Natural killer cell (primary cell): ENCODE results near the gene GTF3C1. TPM values are rescaled to one million over a fixed set of nuclear protein-coding genes. Genes with fewer than 3 reads are reported as not detected.

ENCODE experiments used
- ATAC-seq, 3 donors: fragments of 150-1000 bp in 2 of 3; fragments of 200-7000 bp in 1 of 3; cut with Tn5 transposase; 1 replicate in 1 of 3; 2 replicates in 2 of 3; pipeline ENCODE4 v1.10.0; 2021; ENCODE audit warnings: mild to moderate bottlenecking in 2 of 3, moderate library complexity in 2 of 3
- DNase-seq, 2 donors: peaks; one replicate each; pipeline versions ENCODE4 v3.0.0 to v3.0.0-alpha.2; 2013 to 2021; ENCODE audit warnings: mixed read lengths in 1 of 2
- H3K27ac ChIP-seq: one replicate; pipeline ENCODE4 v1.5.1; 2013; ENCODE audit warnings: mild to moderate bottlenecking, low read length
- H3K27me3 ChIP-seq: one replicate; pipeline ENCODE4 v1.6.1; 2013; ENCODE audit warnings: low read length; ENCODE audit not compliant: control insufficient read depth, insufficient read depth
- H3K36me3 ChIP-seq: one replicate; pipeline ENCODE4 v1.6.1; 2013; ENCODE audit warnings: low read length; ENCODE audit not compliant: control insufficient read depth, insufficient read depth
- H3K4me1 ChIP-seq: one replicate; pipeline ENCODE4 v1.6.1; 2013; ENCODE audit warnings: low read length; ENCODE audit not compliant: control insufficient read depth, insufficient read depth
- H3K4me3 ChIP-seq: one replicate; pipeline ENCODE4 v1.5.1; 2013; ENCODE audit warnings: low read length
- H3K9me3 ChIP-seq: one replicate; pipeline ENCODE4 v1.6.1; 2013; ENCODE audit warnings: low read length; ENCODE audit not compliant: control insufficient read depth, insufficient read depth
- H3K27ac Mint-ChIP-seq, 2 donors: one replicate each; pipeline ENCODE4 v1.8.0; 2022; ENCODE audit warnings: mild to moderate bottlenecking in 2 of 2, mixed read lengths in 2 of 2, moderate library complexity in 1 of 2
- H3K27me3 Mint-ChIP-seq, 2 donors: one replicate each; pipeline ENCODE4 v1.8.0; 2022; ENCODE audit warnings: low read depth in 2 of 2, mixed read lengths in 2 of 2
- H3K36me3 Mint-ChIP-seq: one replicate; pipeline ENCODE4 v1.8.0; 2022; ENCODE audit warnings: mixed read lengths
- H3K4me1 Mint-ChIP-seq, 2 donors: one replicate each; pipeline ENCODE4 v1.8.0; 2022; ENCODE audit warnings: mixed read lengths in 2 of 2
- H3K4me3 Mint-ChIP-seq: one replicate; pipeline ENCODE4 v1.8.0; 2022; ENCODE audit warnings: mild to moderate bottlenecking, moderate library complexity, mixed read lengths
- H3K9me3 Mint-ChIP-seq, 2 donors: one replicate each; pipeline ENCODE4 v1.8.0; 2022; ENCODE audit warnings: mixed read lengths in 2 of 2
- CTCF ChIP-seq: fragments of 200-600 bp; IDR thresholded peaks from one replicate; pipeline ENCODE4 v1.8.0; 2022; ENCODE audit warnings: antibody characterized with exemption
- WGBS: methylation state at CpG from one replicate; pipeline ENCODE4 v1.1.7; 2013; ENCODE audit warnings: missing lambda C conversion rate; ENCODE audit not compliant: insufficient coverage; 5-methylcytosine and 5-hydroxymethylcytosine counted together
- intact Hi-C: fragments of 100-400 bp; cut with micrococcal nuclease; formaldehyde crosslinking; loops from one replicate; pipeline ENCODE4 v1.14.2; 2022
- total RNA-seq, 4 donors: library from RNA; stranded (reverse); fragments of 120-200 nt in 1 of 4; gene quantifications; one replicate each; pipeline versions ENCODE4 v1.2.3 to v1.2.4, GENCODE V29; 2013 to 2022

The GTF3C1 gene
- total RNA-seq, 3 donors from 2014 or later (not counting 1 experiment from before 2014, with no cell fraction given): 111 to 160 (median 125) TPM

GRCh38 chr16:27534256-27534655, 15.5 kb downstream of the GTF3C1 start:
- Mint-ChIP-seq H3K27me3 (no peaks in the 10 kb centered on the region), H3K9me3 (no peaks in the 10 kb centered on the region), H3K36me3 (peaks cover 31% of the 10 kb centered on the region), H3K4me3 (no peak overlapping the region), H3K4me1 (peaks cover 38 to 41% of the 10 kb centered on the region in 2 donors), H3K27ac (no peak overlapping the region)
- H3K4me1 ChIP-seq: peaks cover 18% of the 10 kb centered on the region
- TF ChIP-seq CTCF: no peak
- peaks cover 65% of the 10 kb centered on the region for H3K36me3 ChIP-seq
- no peak overlapping the region for H3K4me3 ChIP-seq
- no peaks in the 10 kb centered on the region for H3K27me3 ChIP-seq
- H3K9me3 ChIP-seq: no peaks in the 10 kb centered on the region
- no peak overlapping the region for H3K27ac ChIP-seq
- WGBS: 98% methylated on average over 3 of the region's 4 CpGs
- DNase-seq (no peak), ATAC-seq (no peak)
- intact Hi-C loops: no loop called here

GRCh38 chr16:27531826-27532800, 17.6 kb downstream of the GTF3C1 start:
- no peak for TF ChIP-seq CTCF
- H3K27me3 Mint-ChIP-seq: no peaks in the 10 kb centered on the region
- Histone ChIP-seq H3K4me1 (peaks cover 8% of the 10 kb centered on the region), H3K36me3 (peaks cover 78% of the 10 kb centered on the region), H3K4me3 (no peak overlapping the region), H3K9me3 (no peaks in the 10 kb centered on the region), H3K27me3 (no peaks in the 10 kb centered on the region), H3K27ac (no peak overlapping the region)
- intact Hi-C loops: no loop called here
- H3K27ac Mint-ChIP-seq: peak overlapping the region; percentile 74 to 88
- peaks cover 41% of the 10 kb centered on the region for H3K36me3 Mint-ChIP-seq
- peak overlapping the region; percentile 54 for H3K4me3 Mint-ChIP-seq
- WGBS: 42% methylated on average over 19 of the region's 19 CpGs
- no peaks in the 10 kb centered on the region for H3K9me3 Mint-ChIP-seq
- DNase-seq (no peak), ATAC-seq (peak in 2 of 3 donors; percentile 31 to 65)
- H3K4me1 Mint-ChIP-seq: peaks cover 24 to 25% of the 10 kb centered on the region in 2 donors

GRCh38 chr16:27531186-27531585, 18.5 kb downstream of the GTF3C1 start:
- H3K36me3 Mint-ChIP-seq: peaks cover 44% of the 10 kb centered on the region
- 57% methylated on average over 2 of the region's 2 CpGs for WGBS
- no peak for TF ChIP-seq CTCF

More at GRCh38 chr16:27531186-27531585, 18.5 kb downstream of the GTF3C1 start:
- no peaks in the 10 kb centered on the region for H3K9me3 ChIP-seq
- ATAC-seq (no peak), DNase-seq (no peak)
- Mint-ChIP-seq H3K9me3 (no peaks in the 10 kb centered on the region), H3K4me1 (peaks cover 24 to 25% of the 10 kb centered on the region in 2 donors), H3K27me3 (no peaks in the 10 kb centered on the region), H3K4me3 (no peak overlapping the region), H3K27ac (peak overlapping the region; percentile 74 to 88)
- H3K4me1 ChIP-seq: peaks cover 8% of the 10 kb centered on the region
- peaks cover 80% of the 10 kb centered on the region for H3K36me3 ChIP-seq
- H3K4me3 ChIP-seq: no peak overlapping the region
- no peaks in the 10 kb centered on the region for H3K27me3 ChIP-seq
- intact Hi-C loops: no loop called here
- H3K27ac ChIP-seq: no peak overlapping the region
